Measurements from ENCODE around the gene TNRC6C.

The TNRC6C gene, protein sequence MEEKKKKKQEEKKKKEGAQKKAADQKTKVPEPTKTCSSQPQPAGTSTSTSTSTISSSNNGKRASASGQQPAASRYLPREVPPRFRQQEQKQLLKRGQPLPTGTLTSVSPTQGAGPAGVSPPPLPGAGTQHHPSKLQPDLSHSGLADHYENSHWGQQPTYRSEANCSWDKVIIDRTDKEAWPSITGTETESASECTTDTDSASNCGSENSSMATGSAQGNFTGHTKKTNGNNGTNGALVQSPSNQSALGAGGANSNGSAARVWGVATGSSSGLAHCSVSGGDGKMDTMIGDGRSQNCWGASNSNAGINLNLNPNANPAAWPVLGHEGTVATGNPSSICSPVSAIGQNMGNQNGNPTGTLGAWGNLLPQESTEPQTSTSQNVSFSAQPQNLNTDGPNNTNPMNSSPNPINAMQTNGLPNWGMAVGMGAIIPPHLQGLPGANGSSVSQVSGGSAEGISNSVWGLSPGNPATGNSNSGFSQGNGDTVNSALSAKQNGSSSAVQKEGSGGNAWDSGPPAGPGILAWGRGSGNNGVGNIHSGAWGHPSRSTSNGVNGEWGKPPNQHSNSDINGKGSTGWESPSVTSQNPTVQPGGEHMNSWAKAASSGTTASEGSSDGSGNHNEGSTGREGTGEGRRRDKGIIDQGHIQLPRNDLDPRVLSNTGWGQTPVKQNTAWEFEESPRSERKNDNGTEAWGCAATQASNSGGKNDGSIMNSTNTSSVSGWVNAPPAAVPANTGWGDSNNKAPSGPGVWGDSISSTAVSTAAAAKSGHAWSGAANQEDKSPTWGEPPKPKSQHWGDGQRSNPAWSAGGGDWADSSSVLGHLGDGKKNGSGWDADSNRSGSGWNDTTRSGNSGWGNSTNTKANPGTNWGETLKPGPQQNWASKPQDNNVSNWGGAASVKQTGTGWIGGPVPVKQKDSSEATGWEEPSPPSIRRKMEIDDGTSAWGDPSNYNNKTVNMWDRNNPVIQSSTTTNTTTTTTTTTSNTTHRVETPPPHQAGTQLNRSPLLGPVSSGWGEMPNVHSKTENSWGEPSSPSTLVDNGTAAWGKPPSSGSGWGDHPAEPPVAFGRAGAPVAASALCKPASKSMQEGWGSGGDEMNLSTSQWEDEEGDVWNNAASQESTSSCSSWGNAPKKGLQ (N-terminal part only)

DNA sequence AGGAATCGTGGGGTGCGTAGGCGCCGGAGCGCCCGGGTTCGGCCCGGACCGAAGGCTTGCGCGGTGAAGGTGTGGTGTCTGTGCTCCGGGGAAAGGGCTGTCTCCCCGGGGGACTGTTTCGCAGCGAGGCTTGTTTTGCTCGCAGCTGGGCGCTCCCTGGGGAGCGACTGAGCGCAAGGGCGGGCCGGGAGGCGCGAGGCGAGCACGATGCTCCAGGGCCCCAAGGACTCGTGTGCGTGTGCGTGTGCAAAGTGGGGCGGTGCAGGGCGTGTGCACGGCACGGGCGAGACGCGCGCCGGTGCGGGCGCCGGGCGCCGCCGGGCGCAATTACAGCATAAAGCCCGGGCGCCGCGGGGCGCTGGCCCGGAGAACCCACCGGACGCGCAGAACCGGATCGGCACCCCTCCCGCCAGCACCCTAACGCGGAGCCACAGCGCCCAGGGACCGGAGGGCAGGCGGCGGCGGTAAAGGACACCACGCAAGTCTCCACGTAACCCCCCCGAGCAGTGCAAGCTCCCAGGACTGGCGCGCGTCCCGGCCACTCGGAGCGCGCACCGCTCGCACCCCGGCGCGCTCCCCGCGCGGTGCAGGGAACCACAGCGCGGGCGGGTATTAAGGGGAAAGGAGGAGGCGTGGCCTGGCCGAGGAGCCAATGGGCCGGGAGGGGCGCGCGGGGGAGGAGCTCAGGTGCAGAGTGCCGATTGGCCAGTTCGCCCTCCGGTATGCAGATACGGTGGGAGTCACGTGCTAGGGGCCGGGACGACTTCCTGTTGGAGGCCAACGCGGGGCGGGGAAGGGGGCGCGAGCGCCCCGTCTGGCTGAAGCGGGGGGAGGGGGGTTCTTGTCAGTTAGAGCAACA is at the start of gene TNRC6C:
TSS of gene TNRC6C (plus strand) at position 847 of the 859 bp plus-strand sequence. CDS start 45,504 bp downstream, outside the sequence.
- DNase-seq, result peak; percentile 99 to 100 (median 99)

DNA sequence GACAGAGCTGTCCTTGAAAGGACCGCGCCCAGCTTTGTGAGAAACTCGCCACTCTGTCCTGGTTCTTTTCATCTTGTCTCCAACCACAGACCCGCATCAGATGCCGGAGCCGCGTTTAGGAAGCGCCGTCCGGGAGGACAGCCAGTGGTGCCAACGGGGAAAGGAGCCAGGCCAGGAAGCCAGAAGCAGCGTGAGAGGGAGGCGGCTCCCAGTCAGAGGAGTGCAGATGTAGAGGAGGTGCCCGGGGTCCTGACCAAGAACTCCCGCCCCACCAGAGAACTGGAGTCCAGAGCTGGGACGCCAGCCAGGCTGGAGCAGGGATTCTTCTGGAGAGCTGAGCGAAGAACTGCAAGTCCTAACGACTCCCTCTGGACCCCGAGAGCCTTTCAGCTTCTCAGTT is 49.3 kb upstream of the TNRC6C start:
- DNase-seq, result no peak

DNA sequence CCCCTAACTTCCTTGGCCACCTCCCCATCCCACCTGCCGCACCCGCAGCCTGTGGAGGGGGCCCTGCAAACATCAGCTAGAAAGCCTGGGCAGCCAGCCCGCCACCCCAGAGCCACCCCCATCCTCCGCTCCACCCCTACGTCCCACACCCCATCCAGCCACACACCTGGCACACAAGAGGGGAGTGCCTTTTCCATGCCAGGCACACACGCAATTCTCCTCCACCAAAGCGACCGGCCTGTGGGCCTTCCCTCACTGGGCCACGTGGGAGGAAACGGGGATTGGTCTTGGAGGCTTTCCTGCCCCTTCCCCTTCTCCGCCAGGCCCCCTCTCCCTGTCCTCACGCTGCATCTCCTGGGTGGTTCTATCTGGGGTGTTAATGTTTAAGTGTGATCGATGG is 48.7 kb upstream of the TNRC6C start:
- DNase-seq, result no peak

DNA sequence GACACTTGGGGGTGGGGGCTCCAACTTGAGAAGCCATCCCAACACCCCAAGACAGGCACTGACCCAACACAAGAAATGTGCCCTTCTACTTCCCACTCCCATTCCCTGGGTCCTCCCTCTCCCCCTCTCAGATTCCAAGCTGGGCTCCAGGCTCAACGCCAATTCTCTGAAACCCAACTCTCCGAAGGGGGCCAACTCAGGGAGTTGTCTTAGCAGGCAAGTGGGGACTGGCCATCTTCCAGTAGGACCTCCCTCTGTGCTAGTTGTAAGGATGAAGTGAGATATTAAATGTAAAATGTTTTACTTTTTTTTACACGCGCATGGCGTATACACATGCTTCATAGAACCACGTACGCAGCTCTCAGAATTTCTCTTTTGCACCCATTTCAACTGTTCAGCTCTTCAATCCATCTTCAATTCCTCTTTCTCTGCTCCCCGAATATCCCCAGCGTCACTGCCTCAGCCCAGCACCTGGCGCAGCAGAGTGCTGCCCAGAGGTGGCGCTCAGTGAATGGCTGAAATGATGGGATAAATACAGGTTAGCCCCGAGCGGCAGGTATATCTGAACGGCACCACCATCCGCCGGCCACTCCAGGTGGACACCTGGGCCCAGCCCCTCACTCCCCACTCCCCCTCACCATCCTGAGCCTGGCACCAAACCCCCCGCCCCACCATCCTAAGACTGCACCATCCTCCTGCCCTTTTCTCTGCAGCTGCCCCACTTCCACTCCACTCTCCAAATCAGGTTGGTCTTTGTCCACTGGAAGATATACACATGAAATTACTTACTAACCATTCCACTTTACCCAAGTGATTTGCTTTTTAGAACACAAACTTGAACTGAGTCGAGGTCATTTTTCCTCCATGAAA is 43.9 kb upstream of the TNRC6C start:
- DNase-seq, result no peak

DNA sequence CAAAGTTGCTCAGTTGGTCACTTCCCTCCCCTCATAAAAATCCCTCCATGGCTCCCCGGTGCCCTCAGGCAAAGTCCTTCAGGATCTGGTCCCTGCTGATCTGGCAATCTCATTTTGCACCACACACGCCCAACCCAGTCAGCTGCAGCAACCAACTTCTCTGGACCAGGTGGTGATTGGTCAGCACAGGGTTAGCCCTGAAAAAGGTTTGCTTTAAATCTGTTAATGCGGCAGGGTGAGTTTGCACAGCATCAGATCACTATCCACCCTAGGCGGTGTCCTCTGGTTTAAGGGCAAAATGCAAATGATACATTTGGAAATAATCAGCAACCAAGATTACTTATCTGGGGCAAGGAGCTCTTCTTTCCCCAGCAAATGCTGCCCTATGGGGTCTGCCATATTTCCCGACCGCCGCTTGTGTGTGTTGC is 42.9 kb upstream of the TNRC6C start:
- DNase-seq, result no peak

DNA sequence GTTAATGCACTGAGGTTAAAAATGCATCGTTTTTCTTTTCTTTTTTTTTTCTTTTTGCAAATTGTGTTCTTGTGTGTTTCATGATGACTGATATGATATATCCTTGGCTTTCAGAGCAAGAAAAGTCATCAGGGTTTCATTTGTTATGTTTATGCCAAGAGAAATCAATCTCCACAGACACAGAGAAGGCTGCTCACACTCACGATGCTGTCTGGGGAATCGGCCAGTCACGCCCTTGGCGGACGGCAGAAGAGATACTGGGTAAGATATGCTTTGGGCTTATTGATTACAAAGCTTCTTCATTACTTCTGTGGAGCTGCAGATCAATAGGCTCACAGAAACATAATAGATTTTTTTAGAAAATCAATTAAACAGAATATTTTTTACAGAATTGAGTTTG is 42.2 kb upstream of the TNRC6C start:
- no peak for DNase-seq

DNA sequence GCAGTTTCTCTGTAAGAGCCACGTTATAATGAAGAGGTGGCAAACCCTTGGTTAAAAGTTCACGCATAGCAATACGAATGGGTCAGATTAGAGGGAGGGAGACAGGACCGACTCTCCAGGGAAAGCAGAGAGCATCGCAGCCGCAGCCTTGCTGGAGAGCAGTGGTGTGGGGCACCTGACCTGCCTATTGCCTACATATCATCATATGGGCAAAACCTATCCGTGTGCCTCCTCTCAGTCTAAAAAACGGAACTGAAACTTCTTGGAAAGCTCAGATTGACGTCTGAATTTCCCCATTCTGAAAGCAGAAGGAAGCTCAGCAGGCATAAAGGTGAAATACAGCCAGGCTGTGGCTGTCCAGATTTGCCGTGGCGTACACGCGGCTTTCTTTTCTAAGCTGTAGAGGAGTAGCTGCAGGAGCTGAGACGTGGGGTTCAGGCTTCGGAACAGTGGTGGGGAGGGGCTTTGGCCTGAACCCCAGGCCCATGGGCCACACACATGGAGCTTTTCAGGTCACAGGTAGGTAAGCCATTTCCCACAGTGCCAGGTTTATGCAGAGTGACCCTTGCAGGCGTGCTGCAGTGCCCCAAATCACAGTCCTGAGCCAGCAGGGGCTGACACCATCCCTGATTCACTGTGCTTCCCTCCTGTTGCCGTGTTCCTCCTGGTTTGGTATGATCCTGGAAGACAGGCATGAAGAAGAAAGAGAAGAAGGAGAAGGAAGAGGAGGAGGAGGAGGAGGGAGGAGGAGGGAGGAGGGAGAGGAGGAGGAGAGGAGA is 41.6 kb upstream of the TNRC6C start:
- DNase-seq, result peak; percentile 82 to 94 (median 93)

DNA sequence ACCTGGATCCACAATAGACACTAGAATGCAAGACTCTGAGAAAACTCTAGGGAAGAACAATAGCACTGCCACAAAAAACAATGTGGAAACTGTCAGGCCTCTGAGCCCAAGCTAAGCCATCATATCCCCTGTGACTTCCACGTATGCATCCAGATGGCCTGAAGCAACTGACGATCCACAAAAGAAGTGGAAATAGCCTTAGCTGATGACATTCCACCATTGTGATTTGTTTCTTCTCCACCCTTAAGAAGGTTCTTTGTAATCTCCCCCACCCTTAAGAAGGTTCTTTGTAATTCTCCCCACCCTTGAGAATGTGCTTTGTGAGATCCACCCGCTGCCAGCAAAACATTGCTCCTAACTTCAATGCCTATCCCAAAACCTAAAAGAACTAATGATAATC is 39.2 kb upstream of the TNRC6C start:
- DNase-seq, result no peak

DNA sequence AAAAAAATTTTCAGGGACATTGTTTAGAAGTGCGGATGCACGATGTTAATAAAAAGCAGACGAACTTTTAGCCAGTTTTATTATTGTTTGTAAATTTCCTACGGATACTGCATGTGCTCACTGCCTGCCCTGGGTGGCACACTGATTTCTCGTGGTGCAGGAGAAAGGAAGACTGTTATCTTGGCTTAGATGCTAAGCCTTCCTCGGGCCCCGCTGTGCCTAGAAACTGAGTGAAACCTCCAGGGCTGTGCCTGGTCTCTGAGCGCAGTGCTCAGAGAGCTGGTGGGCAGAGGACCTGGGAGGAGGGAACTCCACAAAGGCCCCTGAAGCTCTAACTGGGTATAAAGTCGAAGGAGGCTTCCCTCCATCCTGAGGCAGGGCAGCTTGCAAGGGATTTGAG is 35.4 kb upstream of the TNRC6C start:
- DNase-seq, result no peak

DNA sequence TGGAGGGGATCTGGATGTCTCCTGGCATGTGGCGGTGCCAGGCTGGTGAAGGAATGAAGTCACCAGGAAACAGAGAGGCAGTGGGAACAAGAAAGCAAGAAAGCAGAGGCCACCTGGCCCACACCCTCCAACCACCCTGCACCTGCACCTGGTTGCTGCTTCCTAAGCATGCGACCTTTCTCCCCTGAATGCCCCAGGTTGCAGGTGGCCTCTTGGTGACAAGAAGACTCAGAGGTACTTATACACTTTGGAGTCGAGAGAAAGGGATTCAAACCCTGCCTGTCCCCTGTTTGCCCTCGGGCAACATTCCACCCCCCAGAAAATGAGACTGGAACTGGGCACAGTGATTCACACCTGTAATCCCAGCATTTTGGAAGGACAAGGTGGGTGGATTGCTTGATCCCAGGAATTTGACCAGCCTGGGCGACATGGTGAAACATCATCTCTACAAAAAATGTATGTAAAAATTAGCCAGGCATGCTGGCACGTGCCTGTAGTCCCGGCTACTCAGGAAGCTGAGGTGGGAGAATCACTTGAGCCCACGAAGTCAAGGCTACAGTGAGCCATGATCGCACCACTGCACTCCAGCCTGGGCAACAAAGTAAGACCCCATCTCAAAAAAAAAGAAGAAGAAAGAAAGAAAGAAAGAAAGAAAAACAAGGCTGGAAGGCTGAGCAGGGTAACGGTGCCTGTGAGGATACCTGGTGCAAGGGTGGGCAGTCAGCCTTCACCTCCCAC is 34.6 kb upstream of the TNRC6C start:
- DNase-seq, result no peak

DNA sequence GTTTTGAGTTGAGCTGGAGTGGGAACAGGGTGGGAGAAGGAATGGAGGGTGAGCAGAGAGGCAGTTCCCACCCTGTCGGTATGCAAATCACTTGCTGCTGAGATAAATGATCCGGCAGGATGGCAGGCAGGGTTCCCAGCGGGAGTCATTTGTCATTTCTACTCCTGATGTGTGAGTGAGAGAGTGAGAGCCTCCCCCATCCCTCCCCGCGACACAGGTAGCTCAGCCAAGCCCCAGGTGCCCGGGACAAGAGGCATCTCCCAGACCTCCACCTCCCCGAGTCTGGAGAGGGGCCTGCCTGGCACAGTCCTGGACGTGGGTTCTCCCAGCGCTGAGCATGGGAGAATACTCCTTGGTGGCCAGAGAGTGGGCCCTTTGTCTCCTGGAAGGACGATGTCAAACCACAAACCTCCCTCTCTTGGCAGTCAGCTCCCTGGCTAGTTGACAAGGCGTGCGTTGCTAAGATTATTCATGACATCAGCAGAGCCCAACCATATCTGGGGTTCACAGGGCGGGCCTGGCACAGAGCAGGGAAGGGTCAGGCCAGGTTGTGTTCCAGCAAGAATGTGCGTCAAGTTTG is 33.7 kb upstream of the TNRC6C start:
- no peak for DNase-seq

DNA sequence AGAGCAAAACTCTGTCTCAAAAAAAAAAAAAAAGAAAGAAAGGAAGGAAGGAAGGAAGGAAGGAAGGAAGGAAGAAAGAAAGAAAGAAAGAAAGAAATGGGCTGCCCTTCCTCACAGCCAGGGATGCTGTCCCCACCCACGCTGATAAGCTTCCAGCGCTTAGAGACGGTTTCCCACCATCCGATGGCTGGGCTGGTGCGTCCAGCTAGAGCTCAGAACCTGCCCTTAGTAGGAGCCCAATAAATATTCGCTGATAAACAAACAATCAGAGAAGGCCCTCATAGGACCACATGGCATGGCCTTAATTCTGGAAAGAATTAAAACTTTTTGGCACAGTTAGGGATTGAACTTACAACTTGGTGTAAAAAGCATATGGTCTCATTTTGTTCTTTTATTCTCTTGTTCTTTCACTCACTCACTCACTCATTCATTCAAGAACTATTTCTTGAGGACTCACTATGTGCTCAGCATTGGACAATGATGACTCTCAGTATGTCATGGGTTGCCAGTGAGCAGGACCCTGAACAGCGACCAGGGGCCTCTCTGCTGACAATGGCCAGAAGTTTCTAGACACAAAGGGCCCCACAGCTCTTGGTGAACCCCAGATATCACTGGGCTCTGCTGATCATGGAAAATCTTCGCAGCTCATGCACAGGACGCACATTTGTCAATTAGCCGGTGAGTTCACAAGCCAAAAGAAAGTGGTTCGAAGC is 32.5 kb upstream of the TNRC6C start:
- no peak for DNase-seq

DNA sequence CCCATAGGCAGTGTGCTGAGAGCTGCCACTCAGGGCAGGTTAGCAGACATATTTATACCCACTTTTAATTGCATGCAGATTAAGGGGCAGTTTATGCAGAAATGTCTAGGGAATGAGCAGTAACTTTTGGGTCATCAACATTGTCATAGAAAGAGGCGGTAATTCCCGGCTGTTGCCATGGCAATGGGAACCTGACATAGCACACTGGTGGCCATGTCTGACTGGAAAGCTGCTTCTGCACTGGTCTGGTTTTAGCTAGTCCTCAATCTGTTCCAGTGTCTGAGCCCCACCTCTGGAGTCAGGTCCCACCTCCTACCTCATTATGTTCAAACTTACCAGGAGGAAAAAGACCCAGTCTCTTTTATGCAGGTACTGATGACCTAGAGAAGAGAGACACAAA is 31.5 kb upstream of the TNRC6C start:
- peak; percentile 59 to 61 (median 59) for DNase-seq

DNA sequence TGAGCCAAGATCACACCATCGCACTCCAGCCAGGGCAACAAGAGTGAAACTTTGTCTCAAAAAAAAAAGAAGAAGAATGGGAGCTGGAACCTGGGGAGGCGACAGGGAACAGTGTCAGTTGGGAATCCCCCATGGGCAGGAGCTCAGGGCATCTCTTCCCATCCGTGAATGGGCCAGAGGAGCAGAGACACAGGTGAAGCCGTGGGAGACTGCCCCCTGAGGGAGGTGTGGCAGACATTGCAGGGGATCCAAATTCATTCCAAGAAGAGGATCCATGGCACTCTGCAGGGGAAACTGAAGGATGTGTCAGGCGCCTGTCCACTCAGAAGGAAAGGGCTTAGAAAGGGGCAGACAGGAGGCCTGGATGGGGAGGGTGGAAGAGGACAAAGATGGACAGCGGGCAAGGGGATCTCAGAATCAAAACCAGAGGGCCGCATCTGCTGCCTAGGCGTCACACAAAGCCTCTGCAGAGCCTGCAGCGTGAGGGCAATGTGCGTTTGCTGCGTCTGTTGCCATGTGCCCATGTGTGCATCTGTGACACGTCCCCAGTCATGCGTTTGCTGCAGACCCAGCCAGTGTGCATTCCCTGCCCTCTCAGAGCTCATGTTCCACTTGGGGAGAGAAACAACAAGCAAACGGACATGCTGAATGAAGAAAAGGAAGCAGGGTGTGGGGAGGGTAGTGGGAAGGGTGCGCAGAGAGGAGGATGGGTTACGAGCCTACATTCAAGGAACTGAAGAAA is 30.6 kb upstream of the TNRC6C start:
- no peak for DNase-seq

DNA sequence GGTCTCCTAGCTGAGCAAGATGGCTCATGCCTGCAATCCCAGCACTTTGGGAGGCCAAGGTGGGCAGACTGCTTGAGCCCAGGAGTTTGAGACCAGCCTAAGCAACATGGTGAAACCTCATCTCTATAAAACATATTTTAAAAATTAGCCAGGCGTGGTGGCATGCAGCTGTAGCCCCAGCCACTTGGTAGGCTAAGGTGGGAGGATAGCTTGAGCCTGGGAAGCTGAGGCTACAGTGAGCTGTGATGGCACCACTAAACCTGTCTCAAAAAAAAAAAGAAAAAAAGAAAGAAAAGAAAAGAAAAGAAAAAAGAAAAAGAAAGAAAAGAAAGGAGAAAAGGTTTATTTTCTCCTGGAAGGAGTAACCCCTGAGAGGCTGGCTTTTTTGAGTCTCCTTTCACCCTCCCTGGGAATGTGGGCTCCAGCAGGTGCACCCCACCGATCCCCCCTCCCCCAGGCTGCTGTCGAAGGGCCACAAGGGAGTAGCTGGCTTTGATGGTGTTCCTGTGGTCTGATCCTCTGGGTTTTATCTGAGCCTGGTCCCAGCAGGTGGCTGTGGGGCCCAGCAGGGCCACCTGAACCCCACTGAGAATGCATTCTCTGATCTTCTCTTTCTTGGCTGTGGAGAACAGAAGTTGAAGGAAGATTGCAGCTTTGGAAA is 29.9 kb upstream of the TNRC6C start:
- DNase-seq, result no peak

DNA sequence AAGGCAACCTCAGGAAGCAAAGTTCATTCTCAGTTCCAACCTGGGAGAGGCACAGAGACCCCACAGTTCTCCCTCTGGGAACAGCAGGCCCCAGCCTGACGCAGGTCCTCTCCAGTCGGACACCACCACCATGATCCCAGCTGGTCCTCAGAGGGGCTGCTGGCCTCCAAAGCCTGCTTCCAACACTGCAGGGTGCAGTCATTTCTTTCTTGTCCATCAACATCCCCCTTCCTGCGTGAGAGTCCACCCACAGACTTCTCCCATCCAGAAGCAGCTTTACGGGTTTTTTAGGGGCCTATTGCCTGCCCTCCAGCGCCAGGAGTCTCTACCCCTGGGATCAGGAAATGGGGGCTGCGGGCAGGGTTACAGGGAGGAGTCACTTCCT is 29.3 kb upstream of the TNRC6C start:
- DNase-seq, result no peak

DNA sequence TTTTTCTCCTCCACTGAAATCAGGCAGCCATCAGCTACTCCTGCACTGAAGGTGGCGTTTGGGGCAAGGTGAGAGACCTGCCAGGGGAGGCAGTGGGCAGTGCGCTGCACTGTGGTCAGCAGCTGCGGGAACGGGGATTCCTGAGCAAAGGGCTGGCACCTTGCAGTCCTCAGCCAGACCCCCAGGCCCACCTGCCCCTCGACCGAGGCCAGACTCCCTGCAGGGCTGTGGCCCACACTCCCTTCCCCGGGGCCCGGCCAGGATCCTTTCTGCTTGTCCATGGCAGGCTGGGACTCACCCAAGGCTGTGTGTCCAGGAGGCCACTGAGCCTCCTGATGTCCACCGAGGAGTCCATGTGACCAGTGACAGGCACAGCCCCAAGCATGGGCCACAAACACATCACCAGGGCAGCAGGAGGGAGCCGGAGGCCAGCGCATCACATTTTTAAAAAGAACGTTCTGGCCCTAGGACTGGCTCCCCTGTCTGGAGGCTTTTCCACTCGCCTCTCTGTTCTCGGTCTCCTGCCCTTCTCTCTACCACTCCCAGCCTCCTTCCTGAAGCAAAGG is 28.5 kb upstream of the TNRC6C start:
- DNase-seq, result no peak

All from suppressor macrophage treated with lipopolysaccharide for 1 hour (primary cell).